Neural progenitor cell (in vitro differentiated cells): ENCODE data around the gene CCT8. TPM values are rescaled to one million over a fixed set of nuclear protein-coding genes. Genes with fewer than 3 reads are reported as not detected.

ENCODE experiments used
- DNase-seq: peaks from one replicate; pipeline ENCODE4 v3.0.0-alpha.2; 2016; ENCODE audit warnings: low spot score
- H2AFZ ChIP-seq: fragments of 200-600 bp; sonication (generic); replicated peaks from 2 replicates; pipeline ENCODE4 v1.6.1; 2016; ENCODE audit warnings: antibody characterized with exemption
- H3F3A ChIP-seq: fragments of 200-600 bp; sonication (generic); 2 replicates; pipeline ENCODE4 v1.6.1; 2016; ENCODE audit warnings: antibody characterized with exemption, low read depth
- H3K27ac ChIP-seq: fragments of 200-600 bp; sonication (generic); 2 replicates; pipeline ENCODE4 v1.5.1; 2016; ENCODE audit warnings: mild to moderate bottlenecking
- H3K27me3 ChIP-seq: fragments of 200-600 bp; sonication (generic); 2 replicates; pipeline ENCODE4 v1.6.1; 2016; ENCODE audit warnings: mild to moderate bottlenecking, moderate library complexity
- H3K36me3 ChIP-seq: fragments of 200-600 bp; sonication (generic); 2 replicates; pipeline ENCODE4 v1.5.1; 2016
- H3K4me1 ChIP-seq: fragments of 200-600 bp; sonication (generic); 2 replicates; pipeline ENCODE4 v1.6.1; 2016; ENCODE audit warnings: mixed run types
- H3K4me2 ChIP-seq: fragments of 200-600 bp; sonication (generic); 2 replicates; pipeline ENCODE4 v1.6.1; 2016
- H3K4me3 ChIP-seq: fragments of 200-600 bp; sonication (generic); 2 replicates; pipeline ENCODE4 v1.5.1; 2016
- H3K79me2 ChIP-seq: fragments of 200-600 bp; sonication (generic); 2 replicates; pipeline ENCODE4 v1.6.1; 2016; ENCODE audit warnings: low read depth
- H3K9ac ChIP-seq: fragments of 200-600 bp; sonication (generic); 2 replicates; pipeline ENCODE4 v1.6.1; 2016
- H3K9me3 ChIP-seq: fragments of 200-600 bp; sonication (generic); 2 replicates; pipeline ENCODE4 v1.5.1; 2016; ENCODE audit warnings: low read depth
- H4K20me1 ChIP-seq: fragments of 200-600 bp; sonication (generic); 2 replicates; pipeline ENCODE4 v1.6.1; 2016; ENCODE audit warnings: low read depth
- H3K27ac Mint-ChIP-seq: 3 replicates; pipeline ENCODE4 v1.8.0; 2021; ENCODE audit warnings: mixed read lengths
- H3K27me3 Mint-ChIP-seq: 2 replicates; pipeline ENCODE4 v1.8.0; 2022; ENCODE audit warnings: low read depth, mild to moderate bottlenecking, inconsistent platforms, moderate library complexity, mixed read lengths; ENCODE audit not compliant: insufficient read depth
- H3K36me3 Mint-ChIP-seq: 3 replicates; pipeline ENCODE4 v1.8.0; 2021; ENCODE audit warnings: mixed read lengths
- H3K4me1 Mint-ChIP-seq: 3 replicates; pipeline ENCODE4 v1.8.0; 2021; ENCODE audit warnings: mixed read lengths
- H3K4me3 Mint-ChIP-seq: 3 replicates; pipeline ENCODE4 v1.8.0; 2021; ENCODE audit warnings: mild to moderate bottlenecking, moderate library complexity, mixed read lengths
- H3K9me3 Mint-ChIP-seq: 3 replicates; pipeline ENCODE4 v1.8.0; 2020; ENCODE audit warnings: mixed read lengths
- CTCF ChIP-seq: fragments of 200-600 bp; sonication (generic); IDR thresholded peaks from 2 replicates; pipeline ENCODE4 v1.5.1; 2017; ENCODE audit warnings: antibody characterized with exemption, mild to moderate bottlenecking
- EZH2 ChIP-seq: fragments of 200-600 bp; sonication (generic); IDR thresholded peaks from 2 replicates; pipeline ENCODE4 v1.6.1; 2017; ENCODE audit warnings: antibody characterized with exemption, mild to moderate bottlenecking, moderate library complexity
- EZH2phosphoT487 ChIP-seq: fragments of 200-600 bp; sonication (generic); IDR thresholded peaks from 2 replicates; pipeline ENCODE4 v1.6.1; 2017; ENCODE audit warnings: antibody characterized with exemption
- total RNA-seq: library from RNA; depleted of rRNA; stranded (reverse); fragments of >200 nt; gene quantifications from 2 replicates; pipeline ENCODE4 v1.2.3, GENCODE V29; 2015; ENCODE audit warnings: low replicate concordance

CCT8 gene
- total RNA-seq, 1 donor from 2014 or later, result 642 TPM

GRCh38 chr21:29007135-29007534, 66.3 kb downstream of the CCT8 start:
- TF ChIP-seq EZH2phosphoT487, result no peak
- TF ChIP-seq EZH2, result no peak
- TF ChIP-seq CTCF, result no peak
- H3K36me3 Mint-ChIP-seq, result no peaks in the 10 kb centered on the region
- H3K79me2 ChIP-seq, result no peaks in the 10 kb centered on the region
- no peak for DNase-seq
- no peak overlapping the region for H3K9ac ChIP-seq
- H3K27ac ChIP-seq, result no peak overlapping the region
- no peak overlapping the region for H2AFZ ChIP-seq
- H3K4me3 Mint-ChIP-seq, result no peak overlapping the region
- H3K36me3 ChIP-seq, result no peaks in the 10 kb centered on the region
- H3K4me2 ChIP-seq, result no peak overlapping the region
- no peak overlapping the region for H3K27ac Mint-ChIP-seq
- H3K9me3 ChIP-seq, result no peaks in the 10 kb centered on the region
- H3K4me1 ChIP-seq, result no peaks in the 10 kb centered on the region
- peaks cover 4% of the 10 kb centered on the region for H3K27me3 ChIP-seq
- no peaks in the 10 kb centered on the region for H4K20me1 ChIP-seq
- H3K4me3 ChIP-seq, result no peak overlapping the region
- no peaks in the 10 kb centered on the region for H3K9me3 Mint-ChIP-seq
- peaks cover 6% of the 10 kb centered on the region for H3K27me3 Mint-ChIP-seq
- peaks cover 2% of the 10 kb centered on the region for H3K4me1 Mint-ChIP-seq
- H3F3A ChIP-seq, result peaks cover 12% of the 10 kb centered on the region

Other genes with a start within 250 kb of the CCT8 start
- 29.4 and 37.3 TPM in 2 replicates for gene LTN1, start 80.8 kb downstream of the CCT8 start, total RNA-seq
- 9.6 and 10.2 TPM in 2 replicates for gene RWDD2B, start 54.3 kb downstream of the CCT8 start, total RNA-seq
- gene USP16, start 49.0 kb downstream of the CCT8 start, total RNA-seq, result 24.7 and 38.5 TPM in 2 replicates
- 0.12 TPM in 1 of 2 replicates, not detected in the other for gene MAP3K7CL, start 57.0 kb upstream of the CCT8 start, total RNA-seq
- gene BACH1, start 225.3 kb upstream of the CCT8 start, total RNA-seq, result 48.4 and 93.8 TPM in 2 replicates